Sigmoid colon (tissue), 7 donors: Measurements from ENCODE around the gene ERCC3. TPM values are rescaled to one million over a fixed set of nuclear protein-coding genes. Genes with fewer than 3 reads are reported as not detected.
"Not testable (repeated sequence)": the region's sequence is repeated elsewhere in the genome, so short reads cannot be mapped to it uniquely, and the experiment has no call there.

ENCODE experiments used
- DNase-seq: peaks from one replicate; pipeline ENCODE4 v3.0.0-alpha.2; 2019
- H3K27ac ChIP-seq, 4 donors: fragments of 200-600 bp; sonication (generic); one replicate each; pipeline ENCODE4 v1.5.1; 2016 to 2019; ENCODE audit warnings: mild to moderate bottlenecking in 1 of 4
- H3K27me3 ChIP-seq, 3 donors: fragments of 200-600 bp; sonication (generic); one replicate each; pipeline ENCODE4 v1.5.1; 2019; ENCODE audit warnings: mild to moderate bottlenecking in 1 of 3
- H3K36me3 ChIP-seq, 4 donors: fragments of 200-600 bp; sonication (generic); one replicate each; pipeline ENCODE4 v1.5.1; 2016 to 2019
- H3K4me1 ChIP-seq, 4 donors: fragments of 200-600 bp; sonication (generic); one replicate each; pipeline ENCODE4 v1.5.1; 2017 to 2019
- H3K4me3 ChIP-seq, 4 donors: fragments of 200-600 bp; sonication (generic); one replicate each; pipeline ENCODE4 v1.5.1; 2017 to 2019; ENCODE audit warnings: mild to moderate bottlenecking in 2 of 4, moderate library complexity in 1 of 4
- H3K9me3 ChIP-seq, 4 donors: fragments of 200-600 bp in 3 of 4; sonication (generic) in 3 of 4; one replicate each; pipeline versions ENCODE4 v1.5.1 to v1.6.1; 2013 to 2019
- EP300 ChIP-seq, 4 donors: sonication (generic); formaldehyde crosslinking; IDR thresholded peaks; one replicate each; pipeline ENCODE4 v1.6.1; 2017; ENCODE audit warnings: antibody characterized with exemption in 4 of 4
- POLR2A ChIP-seq, 2 donors: fragments of 450-650 bp; IDR thresholded peaks; one replicate each; pipeline ENCODE4 v1.6.1; 2016; ENCODE audit warnings: antibody characterized with exemption in 2 of 2, mild to moderate bottlenecking in 2 of 2, moderate library complexity in 2 of 2
- POLR2AphosphoS5 ChIP-seq, 4 donors: sonication (generic); formaldehyde crosslinking; IDR thresholded peaks; one replicate each; pipeline ENCODE4 v1.6.1; 2017; ENCODE audit warnings: antibody characterized with exemption in 4 of 4
- WGBS, 2 donors: extraction: QIAGEN DNeasy Blood & Tissue Kit; methylation state at CpG; one replicate each; pipeline ENCODE4 v1.1.7; 2013; 5-methylcytosine and 5-hydroxymethylcytosine counted together
- intact Hi-C: fragments of 100-400 bp; cut with DNase I; formaldehyde crosslinking; loops from one replicate; pipeline ENCODE4 v1.15.1; 2023
- polyA plus RNA-seq, 3 donors: library from polyadenylated mRNA; stranded (reverse); fragments of 200-250 nt; gene quantifications; one replicate each; pipeline ENCODE4 v1.2.3, GENCODE V29; 2013
- total RNA-seq, 4 donors: library from RNA; depleted of rRNA; stranded (reverse); fragments of >200 nt; gene quantifications; one replicate each; pipeline ENCODE4 v1.1.0, GENCODE V29; 2016
- TF ChIP-seq, protein P1 (sequence below), 4 experiments: fragments of 450-650 bp in 3 of 4; fragments of 200-600 bp in 1 of 4; IDR thresholded peaks; one replicate each; pipeline ENCODE4 v1.5.1; 2016 to 2019; ENCODE audit warnings: antibody characterized with exemption in 4 of 4, mild to moderate bottlenecking in 3 of 4, moderate library complexity in 2 of 4
- donor health status: healthy with polysubstance abuse.
- donor health status: Bipolar disorder and iron deficiency.
- donor health status: healthy.

ERCC3 gene
- total and polyA plus RNA-seq, 7 donors, result 15.6 to 44.8 (median 31.7) TPM

DNA sequence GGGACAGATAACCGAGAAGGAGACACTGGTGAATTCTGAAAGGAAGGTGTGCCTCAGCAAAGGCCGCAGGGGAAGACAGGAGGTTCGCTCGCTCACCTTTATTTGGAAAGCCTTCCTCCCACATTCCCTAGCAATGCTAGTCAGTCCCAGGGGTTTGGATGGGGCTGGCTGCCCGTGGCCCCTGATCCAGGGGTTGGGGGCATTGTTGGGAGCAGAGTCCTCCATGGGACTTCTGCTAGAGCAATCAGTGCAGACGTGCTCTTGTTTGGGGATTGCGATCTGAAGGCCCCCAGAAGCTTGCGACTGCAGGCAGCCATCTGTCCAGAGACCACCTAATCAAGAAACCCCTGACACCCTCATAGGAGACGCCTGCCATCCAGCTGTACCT, 67.8 kb downstream of the ERCC3 start:
- WGBS, 2 donors, result 18 to 61% methylated on average over 9 of the region's 9 CpGs
- Histone ChIP-seq H3K27me3 (peaks cover 0 to 16% (median 3%) of the 10 kb centered on the region in 3 donors), H3K27ac (no peak overlapping the region), H3K4me3 (no peak overlapping the region), H3K4me1 (peaks cover 0 to 12% (median 9%) of the 10 kb centered on the region in 4 donors), H3K36me3 (no peaks in the 10 kb centered on the region), H3K9me3 (peaks cover 0 to 5% (median 0%) of the 10 kb centered on the region in 4 donors)
- no peak for TF ChIP-seq POLR2AphosphoS5 (IDR thresholded peaks at IDR 0.05)
- TF ChIP-seq, protein P1, sequence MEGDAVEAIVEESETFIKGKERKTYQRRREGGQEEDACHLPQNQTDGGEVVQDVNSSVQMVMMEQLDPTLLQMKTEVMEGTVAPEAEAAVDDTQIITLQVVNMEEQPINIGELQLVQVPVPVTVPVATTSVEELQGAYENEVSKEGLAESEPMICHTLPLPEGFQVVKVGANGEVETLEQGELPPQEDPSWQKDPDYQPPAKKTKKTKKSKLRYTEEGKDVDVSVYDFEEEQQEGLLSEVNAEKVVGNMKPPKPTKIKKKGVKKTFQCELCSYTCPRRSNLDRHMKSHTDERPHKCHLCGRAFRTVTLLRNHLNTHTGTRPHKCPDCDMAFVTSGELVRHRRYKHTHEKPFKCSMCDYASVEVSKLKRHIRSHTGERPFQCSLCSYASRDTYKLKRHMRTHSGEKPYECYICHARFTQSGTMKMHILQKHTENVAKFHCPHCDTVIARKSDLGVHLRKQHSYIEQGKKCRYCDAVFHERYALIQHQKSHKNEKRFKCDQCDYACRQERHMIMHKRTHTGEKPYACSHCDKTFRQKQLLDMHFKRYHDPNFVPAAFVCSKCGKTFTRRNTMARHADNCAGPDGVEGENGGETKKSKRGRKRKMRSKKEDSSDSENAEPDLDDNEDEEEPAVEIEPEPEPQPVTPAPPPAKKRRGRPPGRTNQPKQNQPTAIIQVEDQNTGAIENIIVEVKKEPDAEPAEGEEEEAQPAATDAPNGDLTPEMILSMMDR (IDR thresholded peaks at IDR 0.05), result no peak
- no peak for TF ChIP-seq POLR2A (IDR thresholded peaks at IDR 0.05)
- no peak for TF ChIP-seq EP300 (IDR thresholded peaks at IDR 0.05)
- no peak for DNase-seq
- intact Hi-C loops, result no loop called here

DNA sequence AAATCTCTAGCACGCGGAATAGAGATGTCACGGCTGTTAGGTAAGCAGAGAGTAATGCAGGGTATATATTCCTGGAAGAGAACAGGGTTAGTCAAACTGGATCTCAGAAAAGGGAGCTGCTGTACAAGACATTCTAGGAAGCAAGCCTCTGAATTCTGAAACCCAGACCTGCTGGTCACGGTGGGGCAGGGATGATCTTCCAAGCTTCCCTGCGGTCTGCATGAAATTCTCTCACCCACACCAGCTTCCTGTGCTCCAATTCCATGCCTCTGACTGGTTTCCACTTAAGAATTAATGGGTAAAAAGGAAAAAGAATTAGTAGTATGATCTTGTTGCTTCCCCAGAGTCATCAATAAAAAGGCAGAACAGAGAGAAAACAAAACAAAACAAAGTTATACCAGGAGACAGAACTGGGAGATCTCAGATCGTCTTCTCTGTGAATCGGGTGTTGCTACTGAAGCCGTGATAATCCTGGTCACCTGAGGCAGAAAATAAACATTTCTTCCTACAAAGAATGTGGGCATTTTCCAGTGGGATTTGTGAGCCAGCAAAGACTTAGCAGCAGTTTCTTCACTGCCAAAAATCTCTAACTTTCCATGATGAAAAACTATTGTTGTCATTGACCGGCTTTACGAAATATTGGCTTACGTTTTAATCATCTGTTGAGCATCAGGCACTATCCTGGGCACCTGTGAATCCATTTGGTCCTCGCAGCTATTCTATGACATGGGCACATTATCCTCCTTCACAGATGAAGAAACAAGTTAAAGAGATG, 68.6 kb downstream of the ERCC3 start:
- Histone ChIP-seq H3K4me1 (peaks cover 0 to 17% (median 11%) of the 10 kb centered on the region in 4 donors), H3K9me3 (peaks cover 0 to 5% (median 0%) of the 10 kb centered on the region in 4 donors), H3K27me3 (peaks cover 0 to 24% (median 3%) of the 10 kb centered on the region in 3 donors), H3K4me3 (no peak overlapping the region), H3K36me3 (no peaks in the 10 kb centered on the region), H3K27ac (no peak overlapping the region)
- WGBS, 2 donors, result 55 to 79% methylated on average over 12 of the region's 12 CpGs
- no peak for DNase-seq
- intact Hi-C loops, result no loop called here
- TF ChIP-seq POLR2AphosphoS5 (IDR thresholded peaks at IDR 0.05), result no peak
- TF ChIP-seq POLR2A (IDR thresholded peaks at IDR 0.05), result no peak
- TF ChIP-seq, protein P1 (IDR thresholded peaks at IDR 0.05), result no peak
- TF ChIP-seq EP300 (IDR thresholded peaks at IDR 0.05), result no peak

DNA sequence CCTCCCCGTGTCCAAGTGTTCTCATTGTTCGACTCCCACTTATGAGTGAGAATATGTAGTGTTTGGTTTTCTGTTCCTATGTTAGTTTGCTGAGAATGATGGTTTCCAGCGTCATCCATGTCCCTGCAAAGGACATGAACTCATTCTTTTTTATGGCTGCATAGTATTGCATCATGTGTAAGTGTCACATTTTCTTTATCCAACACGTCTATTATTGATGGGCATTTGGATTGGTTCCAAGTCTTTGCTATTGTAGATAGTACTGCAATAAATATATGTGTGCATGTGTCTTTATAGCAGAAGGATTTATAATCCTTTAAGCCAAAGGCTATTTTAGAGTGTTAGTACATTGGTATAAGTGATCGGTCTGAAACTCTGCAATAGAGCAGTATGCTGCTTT, 69.8 kb downstream of the ERCC3 start:
- intact Hi-C loops, H3K4me3 ChIP-seq, H3K9me3 ChIP-seq, DNase-seq, H3K27ac ChIP-seq, H3K36me3 ChIP-seq: not testable (repeated sequence)
- WGBS, 2 donors, result 60 to 80% methylated on average over 5 of the region's 5 CpGs
- peaks cover 0 to 28% (median 21%) of the 10 kb centered on the region in 4 donors for H3K4me1 ChIP-seq
- peaks cover 7 to 36% (median 11%) of the 10 kb centered on the region in 3 donors for H3K27me3 ChIP-seq

DNA sequence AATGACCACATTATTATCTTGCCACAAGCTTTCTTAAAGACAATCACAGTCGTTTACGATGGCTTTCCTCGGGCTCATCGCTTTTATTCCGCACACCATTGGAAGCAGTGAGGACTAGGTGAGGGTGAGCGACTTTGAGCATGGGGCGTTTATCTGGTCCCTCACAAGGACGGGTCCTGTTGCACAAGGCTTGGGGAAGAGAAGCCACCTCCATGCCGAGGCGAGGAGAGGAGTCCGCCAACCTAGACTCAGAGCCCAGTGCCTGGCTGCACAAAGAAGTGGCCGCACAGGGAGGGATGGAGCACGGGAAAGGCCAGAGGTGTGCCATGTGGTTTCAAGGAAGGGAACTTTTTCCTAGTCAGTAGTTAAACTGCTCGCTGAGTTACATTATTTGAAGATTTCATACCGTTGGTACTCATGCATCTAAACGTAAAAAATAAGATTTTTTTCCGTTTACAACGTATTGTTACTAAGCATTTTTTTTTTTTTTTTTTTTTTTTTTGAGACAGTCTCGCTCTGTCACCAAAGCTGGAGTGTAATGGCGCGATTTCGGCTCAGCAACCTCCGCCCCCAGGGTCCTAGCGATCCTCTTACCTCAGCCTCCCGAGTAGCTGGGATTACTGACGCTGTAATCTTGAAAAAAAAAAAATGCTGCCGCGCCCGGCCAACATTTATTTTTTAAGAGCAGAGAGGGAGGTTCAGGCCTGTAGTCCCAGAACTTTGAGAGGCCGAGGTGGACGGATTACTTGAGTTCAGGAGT, 73.0 kb downstream of the ERCC3 start:
- TF ChIP-seq POLR2AphosphoS5 (IDR thresholded peaks at IDR 0.05), result no peak
- no peak for TF ChIP-seq POLR2A (IDR thresholded peaks at IDR 0.05)
- no peak for TF ChIP-seq EP300 (IDR thresholded peaks at IDR 0.05)
- TF ChIP-seq, protein P1 (IDR thresholded peaks at IDR 0.05), result no peak
- intact Hi-C loops, result no loop called here
- Histone ChIP-seq H3K9me3 (no peaks in the 10 kb centered on the region), H3K36me3 (no peaks in the 10 kb centered on the region), H3K27ac (no peak overlapping the region), H3K27me3 (peaks cover 8 to 55% (median 24%) of the 10 kb centered on the region in 3 donors), H3K4me1 (peaks cover 0 to 29% (median 19%) of the 10 kb centered on the region in 4 donors), H3K4me3 (peak overlapping the region in 3 of 4 donors; percentile 47 to 60 (median 54))
- no peak for DNase-seq
- 33 to 35% methylated on average over 31 of the region's 31 CpGs for WGBS, 2 donors
